GM21515 (cell line): ENCODE measurements around the gene FNIP2.
"Not testable (repeated sequence)": the region's sequence is repeated elsewhere in the genome, so short reads cannot be mapped to it uniquely, and the experiment has no call there.

Experiments used
- ATAC-seq: cut with Tn5 transposase; IDR thresholded peaks from one replicate; pipeline ENCODE4 v1.9.1; 2021; ENCODE audit not compliant: unreplicated experiment

The FNIP2 gene

GRCh38 chr4:158946825-158947224 is 178.0 kb downstream of the FNIP2 start:
- no peak for ATAC-seq

- no peak for ATAC-seq
These were observed 179.2 kb downstream of the FNIP2 start for GRCh38 chr4:158948071-158948470.

- no peak for ATAC-seq
These were observed 180.3 kb downstream of the FNIP2 start for GRCh38 chr4:158949099-158949498.

- ATAC-seq, result not testable (repeated sequence)
These were observed 183.5 kb downstream of the FNIP2 start for GRCh38 chr4:158952221-158952774.

- ATAC-seq, result not testable (repeated sequence)
These were observed 187.5 kb downstream of the FNIP2 start for GRCh38 chr4:158956345-158956744.

GRCh38 chr4:158956918-158957317 is 188.1 kb downstream of the FNIP2 start:
- ATAC-seq, result not testable (repeated sequence)
